CD4-positive, alpha-beta T cell treated with Interleukin-4 for 1 hour (primary cell): Measurements from ENCODE around the gene LPO.
A peak's percentile ranks its signal among the peaks of the same experiment; 100 is the strongest.

ENCODE experiments used
- DNase-seq, 2 donors: peaks; one replicate each; pipeline ENCODE4 v3.0.0-alpha.2; 2020 to 2022

Gene LPO

GRCh38 chr17:58229881-58230280, 8.5 kb upstream of the LPO start:
- DNase-seq, result no peak

GRCh38 chr17:58231641-58232040, 6.7 kb upstream of the LPO start:
- no peak for DNase-seq

- peak; percentile 29 to 85 for DNase-seq
Measured at GRCh38 chr17:58232707-58233156, 5.7 kb upstream of the LPO start.

GRCh38 chr17:58233543-58233942, 4.8 kb upstream of the LPO start:
- no peak for DNase-seq

- DNase-seq, result no peak
Measured at GRCh38 chr17:58234512-58234911, 3.9 kb upstream of the LPO start.

- no peak for DNase-seq
Measured at GRCh38 chr17:58235821-58236220, 2.6 kb upstream of the LPO start.

GRCh38 chr17:58236394-58236793, 2.0 kb upstream of the LPO start:
- DNase-seq, result no peak

- no peak for DNase-seq
Measured at GRCh38 chr17:58239987-58240386, 1.6 kb downstream of the LPO start.

- no peak for DNase-seq
Measured at GRCh38 chr17:58242171-58242784, 3.9 kb downstream of the LPO start.

- no peak for DNase-seq
Measured at GRCh38 chr17:58244963-58245362, 6.6 kb downstream of the LPO start.

GRCh38 chr17:58245428-58246103, 7.2 kb downstream of the LPO start:
- DNase-seq, result no peak

- no peak for DNase-seq
Measured at GRCh38 chr17:58246104-58246740, 7.8 kb downstream of the LPO start.

GRCh38 chr17:58246781-58247180, 8.4 kb downstream of the LPO start:
- no peak for DNase-seq

GRCh38 chr17:58247511-58248363, 9.4 kb downstream of the LPO start:
- no peak for DNase-seq

- DNase-seq, result no peak
Measured at GRCh38 chr17:58248955-58249269, 10.5 kb downstream of the LPO start.

- DNase-seq, result peak; percentile 72 to 76
Measured at GRCh38 chr17:58249270-58250133, 11.1 kb downstream of the LPO start.

GRCh38 chr17:58250344-58251011, 12.1 kb downstream of the LPO start:
- no peak for DNase-seq

- no peak for DNase-seq
Measured at GRCh38 chr17:58252141-58252540, 13.8 kb downstream of the LPO start.

- no peak for DNase-seq
Measured at GRCh38 chr17:58253082-58253481, 14.7 kb downstream of the LPO start.

- DNase-seq, result no peak
Measured at GRCh38 chr17:58254803-58255202, 16.4 kb downstream of the LPO start.

- no peak for DNase-seq
Measured at GRCh38 chr17:58262149-58262548, 23.8 kb downstream of the LPO start.

GRCh38 chr17:58263773-58264172, 25.4 kb downstream of the LPO start:
- DNase-seq, result no peak
